ENCODE data around the gene SLC6A12. TPM values are rescaled to one million over a fixed set of nuclear protein-coding genes. Genes with fewer than 3 reads are reported as not detected.
A peak's percentile ranks its signal among the peaks of the same experiment; 100 is the strongest.

The SLC6A12 gene
- total and polyA plus RNA-seq, 11 donors = 0.11 to 3.8 (median 0.86) TPM; not detected in 1

DNA sequence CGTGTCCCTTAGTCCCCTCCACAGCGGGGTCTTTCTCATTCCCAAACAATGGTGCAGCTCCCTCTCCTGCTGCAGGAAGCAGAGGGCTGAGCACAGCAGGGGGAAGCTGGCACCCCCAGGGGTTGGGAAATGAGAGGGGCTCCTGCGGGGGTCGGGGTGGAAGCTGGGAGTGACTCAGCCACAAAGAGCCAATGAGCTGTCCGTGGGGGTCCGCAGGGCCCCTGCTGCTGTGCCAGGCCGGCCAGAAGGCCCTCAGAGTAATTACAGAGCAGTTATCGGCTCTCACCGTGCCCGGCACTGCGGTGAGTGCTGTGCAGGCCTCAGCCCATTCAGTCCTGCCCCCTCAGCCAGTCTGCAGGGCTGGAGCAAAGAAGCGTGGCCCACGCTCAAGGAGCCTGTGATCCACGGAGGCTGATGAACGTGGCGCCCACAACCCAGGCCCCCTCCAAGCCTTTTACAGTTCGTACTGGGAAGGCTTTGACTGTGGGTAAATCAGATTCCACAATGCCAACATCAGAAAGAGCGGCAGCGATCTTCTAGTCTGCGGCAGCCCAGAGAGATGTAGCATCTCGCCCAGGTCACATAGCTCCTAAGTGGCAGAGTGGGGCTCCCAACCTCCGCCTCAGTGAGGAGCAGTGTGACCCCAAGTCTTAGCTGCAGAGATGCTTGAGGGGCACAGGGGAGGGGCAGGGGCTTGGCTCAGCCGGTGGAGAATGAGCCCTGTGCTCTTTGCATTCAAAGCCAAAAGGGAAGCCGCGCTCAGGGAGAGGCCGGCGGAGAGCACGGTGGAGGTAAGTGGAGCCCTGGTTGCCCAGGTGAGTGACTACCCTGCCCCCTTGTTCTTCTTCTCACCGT lies 43.4 kb downstream of the SLC6A12 start:
- Histone ChIP-seq H3K4me3 (no peak overlapping the region), H3K36me3 (peaks cover 0 to 10% (median 0%) of the 10 kb centered on the region in 9 donors), H3K27ac (peak overlapping the region in 2 of 12 donors; percentile 1 to 21), H3K4me1 (peaks cover 0 to 71% (median 47%) of the 10 kb centered on the region in 12 donors), H3K9me3 (no peaks in the 10 kb centered on the region), H3K27me3 (no peaks in the 10 kb centered on the region)
- no peak for ATAC-seq
- TF ChIP-seq POLR2A (IDR thresholded peaks at IDR 0.05) = no peak
- TF ChIP-seq, protein P1, sequence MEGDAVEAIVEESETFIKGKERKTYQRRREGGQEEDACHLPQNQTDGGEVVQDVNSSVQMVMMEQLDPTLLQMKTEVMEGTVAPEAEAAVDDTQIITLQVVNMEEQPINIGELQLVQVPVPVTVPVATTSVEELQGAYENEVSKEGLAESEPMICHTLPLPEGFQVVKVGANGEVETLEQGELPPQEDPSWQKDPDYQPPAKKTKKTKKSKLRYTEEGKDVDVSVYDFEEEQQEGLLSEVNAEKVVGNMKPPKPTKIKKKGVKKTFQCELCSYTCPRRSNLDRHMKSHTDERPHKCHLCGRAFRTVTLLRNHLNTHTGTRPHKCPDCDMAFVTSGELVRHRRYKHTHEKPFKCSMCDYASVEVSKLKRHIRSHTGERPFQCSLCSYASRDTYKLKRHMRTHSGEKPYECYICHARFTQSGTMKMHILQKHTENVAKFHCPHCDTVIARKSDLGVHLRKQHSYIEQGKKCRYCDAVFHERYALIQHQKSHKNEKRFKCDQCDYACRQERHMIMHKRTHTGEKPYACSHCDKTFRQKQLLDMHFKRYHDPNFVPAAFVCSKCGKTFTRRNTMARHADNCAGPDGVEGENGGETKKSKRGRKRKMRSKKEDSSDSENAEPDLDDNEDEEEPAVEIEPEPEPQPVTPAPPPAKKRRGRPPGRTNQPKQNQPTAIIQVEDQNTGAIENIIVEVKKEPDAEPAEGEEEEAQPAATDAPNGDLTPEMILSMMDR (IDR thresholded peaks at IDR 0.05) = no peak
- 82 to 88% (median 87%) methylated on average over 17 to 29 of the region's 29 CpGs for WGBS, 4 donors
- intact Hi-C loops (cut with DNase I) = no loop called here
- DNase-seq = peak in 1 of 5 donors; percentile 6

DNA sequence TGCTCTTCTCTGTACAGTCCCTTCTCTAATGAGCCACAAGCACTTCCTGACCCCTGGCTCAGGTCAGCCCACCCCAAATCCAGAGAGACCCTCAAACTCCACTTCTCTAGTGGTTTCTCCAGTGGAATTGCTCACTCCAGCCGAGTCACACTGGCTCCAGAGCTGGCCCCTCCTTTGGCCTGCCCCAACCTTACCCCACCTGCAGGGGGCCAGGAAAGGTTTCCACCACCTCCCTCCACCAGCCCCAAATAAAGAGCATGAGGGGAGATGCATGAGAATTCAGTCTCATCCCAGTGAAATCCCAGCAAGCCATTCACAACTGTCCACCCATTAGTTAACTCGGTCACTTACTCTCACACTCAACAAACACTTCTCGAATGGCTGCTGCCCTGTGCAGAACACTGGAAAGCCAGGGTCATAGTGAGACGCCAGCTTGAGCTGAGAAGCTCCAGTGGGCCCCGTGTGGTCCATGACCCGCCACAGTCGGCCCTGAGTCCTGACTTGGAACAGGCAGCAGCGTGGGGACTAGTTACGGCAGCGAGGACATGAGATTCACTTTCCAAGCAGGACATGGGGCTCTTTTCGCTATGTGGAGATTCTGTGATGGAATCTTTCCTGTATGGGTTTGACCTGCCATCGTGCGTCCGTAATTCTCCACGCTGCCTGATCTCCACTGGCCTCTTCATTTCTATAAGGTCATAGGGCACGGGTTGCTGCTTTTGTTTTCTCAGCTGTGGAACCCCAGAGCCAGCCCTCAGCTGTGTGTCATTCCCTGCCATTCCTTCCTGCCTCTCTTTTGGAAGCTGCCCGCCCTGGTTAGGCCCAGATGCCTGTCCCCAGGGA lies 44.2 kb downstream of the SLC6A12 start:
- Histone ChIP-seq H3K4me3 (no peak overlapping the region), H3K36me3 (peaks cover 0 to 14% (median 0%) of the 10 kb centered on the region in 9 donors), H3K9me3 (no peaks in the 10 kb centered on the region), H3K27me3 (no peaks in the 10 kb centered on the region), H3K27ac (peak overlapping the region in 2 of 12 donors; percentile 1 to 21), H3K4me1 (peaks cover 0 to 62% (median 38%) of the 10 kb centered on the region in 12 donors)
- 81 to 95% (median 87%) methylated on average over 17 of the region's 17 CpGs for WGBS, 4 donors
- ATAC-seq (no peak), DNase-seq (peak in 2 of 5 donors; percentile 23 to 39)
- intact Hi-C loops (cut with DNase I) = no loop called here
- TF ChIP-seq, protein P1 (IDR thresholded peaks at IDR 0.05) = no peak
- TF ChIP-seq POLR2A (IDR thresholded peaks at IDR 0.05) = no peak

DNA sequence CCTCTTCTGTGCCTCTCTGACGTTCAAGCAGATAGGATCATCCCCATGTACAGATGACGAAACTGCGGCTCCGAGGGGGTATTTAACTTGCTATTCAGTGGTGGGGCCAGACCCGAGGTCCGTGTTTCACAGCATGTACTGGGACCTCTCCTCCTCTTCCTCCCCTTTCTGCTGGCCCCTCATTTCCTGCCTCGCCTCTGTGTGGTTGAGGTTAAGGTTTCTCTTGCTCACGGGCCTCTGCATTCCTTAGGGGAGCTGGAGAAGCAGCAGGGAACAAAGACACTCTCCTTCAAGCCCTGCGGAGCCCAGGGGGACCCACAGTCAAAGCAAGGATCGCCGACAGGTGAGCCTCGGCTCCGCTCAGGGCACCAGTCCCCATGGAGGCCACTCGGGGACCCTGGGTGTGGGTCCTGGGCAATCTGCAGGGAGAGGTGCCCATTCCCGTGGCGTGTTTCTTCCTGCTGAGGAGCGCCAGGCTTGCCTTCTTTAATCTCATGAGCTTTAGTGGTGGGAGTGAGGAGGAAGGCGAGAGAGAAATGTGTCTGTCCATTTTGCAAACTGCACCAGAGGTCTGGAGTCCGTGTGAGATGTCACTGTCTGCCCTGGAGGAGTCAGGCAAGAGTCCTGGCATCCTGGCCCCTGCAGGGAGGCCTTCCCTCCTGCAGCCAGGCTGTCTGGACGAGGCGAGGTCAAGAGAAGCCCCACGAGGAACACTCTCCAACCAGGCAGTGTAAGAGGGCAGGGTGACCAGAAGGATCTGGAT lies 45.0 kb downstream of the SLC6A12 start:
- Histone ChIP-seq H3K4me3 (no peak overlapping the region), H3K36me3 (peaks cover 0 to 14% (median 0%) of the 10 kb centered on the region in 9 donors), H3K9me3 (no peaks in the 10 kb centered on the region), H3K4me1 (peaks cover 0 to 54% (median 31%) of the 10 kb centered on the region in 12 donors), H3K27ac (no peak overlapping the region), H3K27me3 (no peaks in the 10 kb centered on the region)
- peak in 1 of 5 donors; percentile 23 for DNase-seq
- WGBS, 4 donors = 73 to 79% (median 79%) methylated on average over 21 to 22 of the region's 22 CpGs
- no peak for ATAC-seq
- TF ChIP-seq POLR2A (IDR thresholded peaks at IDR 0.05) = no peak
- TF ChIP-seq, protein P1 (IDR thresholded peaks at IDR 0.05) = no peak
- intact Hi-C loops (cut with DNase I) = no loop called here

Measured in heart left ventricle (tissue), 16 donors.